Activated B cell treated with CpG ODN at 0.5 μM for 24 hours (primary cell): ENCODE data around the gene GALNTL6. TPM values are rescaled to one million over a fixed set of nuclear protein-coding genes. Genes with fewer than 3 reads are reported as not detected.

Source experiments
- ATAC-seq: fragments of 200-7000 bp; cut with Tn5 transposase; one replicate; pipeline ENCODE4 v1.10.0; 2021; ENCODE audit warnings: low read depth, mild to moderate bottlenecking, moderate library complexity
- CTCF ChIA-PET: fragments of 350-600 bp; sonication (Branson Sonifier 250); formaldehyde crosslinking; loops from one replicate; lab custom pipeline; 2021; ENCODE audit warnings: antibody characterized with exemption; lab: Charles Lee
- POLR2A ChIA-PET: fragments of 350-600 bp; sonication (Branson Sonifier 250); formaldehyde crosslinking; loops from one replicate; lab custom pipeline; 2021; ENCODE audit warnings: antibody characterized with exemption; lab: Charles Lee
- DNase-seq: peaks from one replicate; pipeline ENCODE4 v3.0.0; 2022
- H3K27ac Mint-ChIP-seq: one replicate; pipeline ENCODE4 v1.8.0; 2020; ENCODE audit warnings: mixed read lengths
- H3K27me3 Mint-ChIP-seq: one replicate; pipeline ENCODE4 v1.8.0; 2021; ENCODE audit warnings: mixed read lengths
- H3K36me3 Mint-ChIP-seq: one replicate; pipeline ENCODE4 v1.8.0; 2021; ENCODE audit warnings: low read depth, mixed read lengths
- H3K4me1 Mint-ChIP-seq: one replicate; pipeline ENCODE4 v1.8.0; 2021; ENCODE audit warnings: mixed read lengths
- H3K4me3 Mint-ChIP-seq: one replicate; pipeline ENCODE4 v1.8.0; 2020; ENCODE audit warnings: mild to moderate bottlenecking, mixed read lengths
- H3K9me3 Mint-ChIP-seq: one replicate; pipeline ENCODE4 v1.8.0; 2020; ENCODE audit warnings: mixed read lengths
- intact Hi-C: fragments of 100-400 bp; cut with micrococcal nuclease; formaldehyde crosslinking; loops from one replicate; pipeline ENCODE4 v1.15.1; 2024
- total RNA-seq: library from RNA; stranded (reverse); gene quantifications from 2 replicates; pipeline ENCODE4 v1.2.3, GENCODE V29; 2022
- TF ChIP-seq, protein P1 (sequence below): fragments of 200-600 bp; IDR thresholded peaks from one replicate; pipeline ENCODE4 v1.8.0; 2022; ENCODE audit warnings: antibody characterized with exemption, mild to moderate bottlenecking

The GALNTL6 gene
- total RNA-seq, 1 donor from 2014 or later, result 0.20 TPM

DNA sequence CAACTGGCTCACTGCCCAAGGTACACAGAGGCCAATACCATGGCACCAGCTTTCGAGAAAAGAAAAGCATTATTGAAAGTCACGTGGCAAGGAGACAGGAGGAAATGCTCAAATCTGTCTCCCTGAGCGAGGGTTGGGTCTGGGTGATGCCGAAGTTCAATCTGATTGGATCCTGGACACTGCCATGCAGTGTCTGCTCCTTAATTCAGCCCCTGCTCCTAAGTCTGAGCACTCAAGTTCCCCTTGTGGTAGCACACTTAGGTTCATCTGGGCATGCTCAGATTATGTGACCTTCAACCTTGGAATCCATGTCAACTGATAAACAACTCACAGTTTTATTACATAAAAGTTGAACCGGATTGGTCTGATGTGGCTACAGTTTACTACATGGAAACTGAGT, 842.9 kb downstream of the GALNTL6 start:
- CTCF ChIA-PET, result no interaction called here
- Mint-ChIP-seq H3K36me3 (no peaks in the 10 kb centered on the region), H3K27me3 (no peaks in the 10 kb centered on the region), H3K9me3 (peaks cover 2% of the 10 kb centered on the region), H3K4me1 (no peaks in the 10 kb centered on the region), H3K4me3 (no peak overlapping the region), H3K27ac (no peak overlapping the region)
- no peak for DNase-seq
- POLR2A ChIA-PET, result no interaction called here
- no peak for ATAC-seq
- intact Hi-C loops, result no loop called here
- TF ChIP-seq, protein P1, sequence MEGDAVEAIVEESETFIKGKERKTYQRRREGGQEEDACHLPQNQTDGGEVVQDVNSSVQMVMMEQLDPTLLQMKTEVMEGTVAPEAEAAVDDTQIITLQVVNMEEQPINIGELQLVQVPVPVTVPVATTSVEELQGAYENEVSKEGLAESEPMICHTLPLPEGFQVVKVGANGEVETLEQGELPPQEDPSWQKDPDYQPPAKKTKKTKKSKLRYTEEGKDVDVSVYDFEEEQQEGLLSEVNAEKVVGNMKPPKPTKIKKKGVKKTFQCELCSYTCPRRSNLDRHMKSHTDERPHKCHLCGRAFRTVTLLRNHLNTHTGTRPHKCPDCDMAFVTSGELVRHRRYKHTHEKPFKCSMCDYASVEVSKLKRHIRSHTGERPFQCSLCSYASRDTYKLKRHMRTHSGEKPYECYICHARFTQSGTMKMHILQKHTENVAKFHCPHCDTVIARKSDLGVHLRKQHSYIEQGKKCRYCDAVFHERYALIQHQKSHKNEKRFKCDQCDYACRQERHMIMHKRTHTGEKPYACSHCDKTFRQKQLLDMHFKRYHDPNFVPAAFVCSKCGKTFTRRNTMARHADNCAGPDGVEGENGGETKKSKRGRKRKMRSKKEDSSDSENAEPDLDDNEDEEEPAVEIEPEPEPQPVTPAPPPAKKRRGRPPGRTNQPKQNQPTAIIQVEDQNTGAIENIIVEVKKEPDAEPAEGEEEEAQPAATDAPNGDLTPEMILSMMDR, result no peak

DNA sequence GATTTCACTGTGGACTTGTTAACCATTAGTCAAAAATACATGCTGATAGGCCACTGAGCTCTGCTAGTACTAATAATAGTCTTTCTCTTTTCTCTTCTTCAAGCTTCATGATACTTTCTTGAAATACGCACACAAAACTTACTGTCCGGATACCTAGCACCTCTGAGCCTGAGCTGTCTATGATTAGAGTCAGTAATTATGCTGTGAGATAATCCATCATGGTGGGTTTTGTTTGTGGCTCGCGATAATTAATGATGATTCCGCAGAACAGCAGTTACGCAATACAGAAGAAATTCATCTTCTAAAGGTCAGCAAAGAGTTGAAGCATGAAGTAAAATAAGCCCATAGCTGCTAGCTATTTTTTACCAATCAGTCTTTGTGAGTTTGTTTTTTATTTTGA, 843.9 kb downstream of the GALNTL6 start:
- DNase-seq (no peak), ATAC-seq (no peak)
- H3K9me3 Mint-ChIP-seq, result peaks cover 2% of the 10 kb centered on the region
- ChIA-PET CTCF (no interaction called here), POLR2A (no interaction called here)
- H3K27ac Mint-ChIP-seq, result no peak overlapping the region
- no peaks in the 10 kb centered on the region for H3K4me1 Mint-ChIP-seq
- no peaks in the 10 kb centered on the region for H3K36me3 Mint-ChIP-seq
- H3K27me3 Mint-ChIP-seq, result no peaks in the 10 kb centered on the region
- no peak overlapping the region for H3K4me3 Mint-ChIP-seq
- intact Hi-C loops, result no loop called here
- TF ChIP-seq, protein P1, result no peak

DNA sequence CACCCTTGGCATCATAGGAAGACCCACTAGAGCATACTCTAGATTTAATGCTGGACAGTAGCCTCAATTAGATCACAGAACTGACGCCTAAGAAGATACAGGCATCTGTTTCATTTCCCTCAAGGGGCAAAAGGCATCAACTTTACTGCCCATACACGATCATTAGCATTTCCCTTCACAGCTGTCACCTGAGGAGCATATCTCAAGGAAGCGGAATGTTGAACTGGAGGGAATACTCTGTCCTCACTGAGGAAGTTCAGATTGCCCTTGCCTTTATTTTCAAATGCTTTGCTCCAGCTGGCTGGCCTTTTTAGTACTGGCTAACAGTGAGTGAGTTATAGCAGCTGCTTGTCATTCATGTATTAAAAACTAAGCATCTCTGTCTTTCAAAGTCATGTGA, 847.0 kb downstream of the GALNTL6 start:
- ChIA-PET POLR2A (no interaction called here), CTCF (no interaction called here)
- H3K36me3 Mint-ChIP-seq, result no peaks in the 10 kb centered on the region
- DNase-seq, result no peak
- H3K4me3 Mint-ChIP-seq, result no peak overlapping the region
- no peak for ATAC-seq
- H3K4me1 Mint-ChIP-seq, result no peaks in the 10 kb centered on the region
- TF ChIP-seq, protein P1, result no peak
- H3K27me3 Mint-ChIP-seq, result no peaks in the 10 kb centered on the region
- no peak overlapping the region for H3K27ac Mint-ChIP-seq
- intact Hi-C loops, result no loop called here
- peaks cover 2% of the 10 kb centered on the region for H3K9me3 Mint-ChIP-seq

DNA sequence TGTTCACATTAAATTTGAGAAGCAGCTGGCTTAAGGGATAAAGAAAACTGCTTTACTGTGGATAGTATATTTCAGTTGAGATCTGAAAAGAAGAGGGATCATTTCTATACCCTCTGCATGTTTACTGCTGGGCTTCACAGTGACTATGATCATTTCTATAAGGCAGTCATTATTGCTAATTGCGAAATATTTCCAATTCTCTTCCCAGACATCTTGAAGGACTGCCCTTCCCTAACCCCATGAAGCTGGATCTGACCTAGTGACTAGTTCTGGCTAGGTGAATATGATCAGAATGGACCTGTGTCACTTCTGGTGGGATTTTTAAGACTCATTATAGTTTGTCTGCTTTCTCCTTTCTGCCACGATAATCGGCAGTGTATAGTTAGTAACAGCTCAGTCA, 848.9 kb downstream of the GALNTL6 start:
- TF ChIP-seq, protein P1, result no peak
- Mint-ChIP-seq H3K9me3 (peaks cover 2% of the 10 kb centered on the region), H3K4me1 (no peaks in the 10 kb centered on the region), H3K4me3 (no peak overlapping the region), H3K27me3 (no peaks in the 10 kb centered on the region), H3K27ac (no peak overlapping the region), H3K36me3 (no peaks in the 10 kb centered on the region)
- CTCF ChIA-PET, result no interaction called here
- ATAC-seq (no peak), DNase-seq (no peak)
- intact Hi-C loops, result no loop called here
- POLR2A ChIA-PET, result no interaction called here

DNA sequence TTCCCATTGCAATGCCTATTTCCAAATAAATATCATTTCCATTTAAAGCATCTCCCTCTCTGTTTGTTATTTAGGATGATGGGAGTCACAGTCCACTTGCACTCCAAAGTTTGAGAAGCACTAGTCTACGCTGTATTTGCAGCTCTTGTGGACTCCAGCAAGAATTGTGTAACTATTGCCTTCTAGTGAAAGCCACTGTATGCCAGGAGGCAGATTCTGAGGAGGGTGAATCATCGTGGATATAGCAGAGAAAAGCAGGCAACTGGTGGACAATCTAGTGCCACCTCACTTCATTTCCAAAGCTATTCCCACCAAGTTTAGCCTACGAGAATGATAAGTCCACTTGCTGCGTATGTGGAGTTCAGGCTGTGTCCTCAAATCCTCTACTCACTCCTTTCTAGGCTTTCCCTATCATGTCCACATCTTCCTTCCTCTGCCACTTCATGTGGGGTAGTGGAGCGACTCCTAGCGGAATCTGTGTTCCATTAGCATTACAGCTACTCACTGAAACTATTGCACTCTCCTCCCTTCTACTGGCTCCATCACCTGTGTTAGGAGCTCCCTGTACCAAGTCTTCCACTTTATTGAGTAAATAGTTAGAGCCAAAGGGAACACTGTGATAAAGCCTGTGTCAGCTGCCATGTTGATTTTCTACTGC, 853.6 kb downstream of the GALNTL6 start:
- CTCF ChIA-PET, result no interaction called here
- no peak overlapping the region for H3K4me3 Mint-ChIP-seq

More for the DNA sequence above, 853.6 kb downstream of the GALNTL6 start:
- Mint-ChIP-seq H3K27ac (no peak overlapping the region), H3K36me3 (no peaks in the 10 kb centered on the region), H3K27me3 (no peaks in the 10 kb centered on the region), H3K9me3 (no peaks in the 10 kb centered on the region), H3K4me1 (no peaks in the 10 kb centered on the region)
- intact Hi-C loops, result no loop called here
- POLR2A ChIA-PET, result no interaction called here
- ATAC-seq (no peak), DNase-seq (no peak)
- TF ChIP-seq, protein P1, result no peak
